GM18505 (cell line): ENCODE results near the gene IGF1R.

Experiments
- ATAC-seq: cut with Tn5 transposase; IDR thresholded peaks from one replicate; pipeline ENCODE4 v1.9.1; 2021; ENCODE audit not compliant: unreplicated experiment
- POLR2A ChIP-seq: IDR thresholded peaks from 4 replicates; pipeline ENCODE4 v1.6.1; 2011; ENCODE audit warnings: borderline replicate concordance; ENCODE audit not compliant: insufficient read depth, insufficient read length; ENCODE audit errors: extremely low read depth

The IGF1R gene

GRCh38 chr15:98787194-98787593 is 138.9 kb downstream of the IGF1R start:
- no peak for TF ChIP-seq POLR2A
- ATAC-seq, result no peak

GRCh38 chr15:98787936-98788757 is 139.8 kb downstream of the IGF1R start:
- ATAC-seq, result no peak
- TF ChIP-seq POLR2A, result no peak

- ATAC-seq, result no peak
- no peak for TF ChIP-seq POLR2A
Observed at GRCh38 chr15:98789020-98789419, 140.7 kb downstream of the IGF1R start.

GRCh38 chr15:98790270-98790669 is 141.9 kb downstream of the IGF1R start:
- no peak for ATAC-seq
- no peak for TF ChIP-seq POLR2A

GRCh38 chr15:98791046-98791701 is 142.8 kb downstream of the IGF1R start:
- no peak for TF ChIP-seq POLR2A
- ATAC-seq, result no peak

- TF ChIP-seq POLR2A, result no peak
- ATAC-seq, result no peak
Observed at GRCh38 chr15:98792117-98792516, 143.8 kb downstream of the IGF1R start.

GRCh38 chr15:98794211-98794610 is 145.9 kb downstream of the IGF1R start:
- no peak for TF ChIP-seq POLR2A
- no peak for ATAC-seq

GRCh38 chr15:98794748-98795147 is 146.4 kb downstream of the IGF1R start:
- ATAC-seq, result no peak
- TF ChIP-seq POLR2A, result no peak

- no peak for ATAC-seq
- TF ChIP-seq POLR2A, result no peak
Observed at GRCh38 chr15:98795980-98796379, 147.6 kb downstream of the IGF1R start.

- no peak for ATAC-seq
- no peak for TF ChIP-seq POLR2A
Observed at GRCh38 chr15:98796685-98797357, 148.5 kb downstream of the IGF1R start.

GRCh38 chr15:98798375-98798893 is 150.1 kb downstream of the IGF1R start:
- no peak for ATAC-seq
- no peak for TF ChIP-seq POLR2A

GRCh38 chr15:98799461-98800390 is 151.4 kb downstream of the IGF1R start:
- ATAC-seq, result no peak
- TF ChIP-seq POLR2A, result no peak
